ENCODE data around the gene SBK3. TPM values are rescaled to one million over a fixed set of nuclear protein-coding genes. Genes with fewer than 3 reads are reported as not detected.

The SBK3 gene
- polyA plus RNA-seq, 1 of the 3 experiments (the other 2 are of a cell fraction), result 0.03 TPM

DNA sequence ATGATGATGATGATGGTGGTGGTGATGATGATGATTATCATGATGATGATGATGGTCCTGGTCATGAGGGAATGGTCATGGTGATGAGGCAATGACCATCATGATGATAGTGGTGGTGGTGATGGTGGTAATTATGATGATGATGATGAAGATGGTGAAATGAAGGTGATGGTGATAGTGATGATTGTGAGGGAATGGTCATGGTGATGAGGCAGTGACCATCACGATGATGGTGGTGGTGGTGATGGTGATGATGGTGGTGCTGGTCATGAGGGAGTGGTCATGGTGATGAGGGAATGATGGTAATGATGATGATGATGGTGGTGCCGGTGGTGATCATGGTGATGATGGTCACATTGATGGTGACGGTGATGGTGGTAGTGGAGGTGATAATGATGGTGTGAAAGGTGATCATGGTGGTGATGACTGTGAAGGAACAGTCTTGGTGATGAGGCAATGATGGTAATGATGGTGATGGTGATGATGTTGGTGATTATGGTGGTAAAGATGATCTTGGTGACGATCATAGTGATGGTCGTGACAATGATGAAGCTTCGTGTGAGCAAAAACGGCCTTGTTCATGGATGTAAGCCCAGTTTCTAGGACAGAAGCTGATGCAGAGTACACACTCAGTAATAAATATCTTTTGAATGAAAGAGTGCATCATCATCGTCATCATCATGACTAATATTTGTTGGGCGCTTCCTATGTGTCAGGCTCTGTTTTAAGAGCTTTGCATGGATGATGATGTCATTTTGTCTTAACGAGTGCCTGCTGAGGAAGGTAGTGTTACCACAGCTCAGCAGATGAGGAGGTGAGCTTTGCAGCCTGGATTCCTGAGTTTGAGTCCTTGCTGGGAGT, 25.7 kb downstream of the SBK3 start:
- ChIA-PET POLR2A (no interaction called here), CTCF (interaction anchor here (0.8 to 1.3 kb wide), 5 partner anchors 15 to 359 kb away, joined by 3 to 5 read pairs (median 3); no protein-coding TSS in a partner anchor)
- H3K27ac ChIP-seq (ENCODE audit: low read depth in 2 of 2, low read length in 1 of 2), result peak overlapping the region in 1 of 2 experiments; percentile 37; a peak in 1 of 4 replicates
- H3K36me3 ChIP-seq (replicated peaks in 1 of 2; ENCODE audit: control insufficient read depth in 1 of 2, insufficient read depth in 2 of 2, low read length in 1 of 2), result no peaks in the 10 kb centered on the region
- H3K9ac ChIP-seq, result no peak overlapping the region
- no peak overlapping the region for H3K4me2 ChIP-seq
- H3K4me3 ChIP-seq (ENCODE audit: low read depth in 2 of 2, low read length in 1 of 2), result no peak overlapping the region
- TF ChIP-seq RXRA (IDR thresholded peaks at IDR 0.05; ENCODE audit: borderline replicate concordance, low read depth) (no peak), FOXM1 (IDR thresholded peaks at IDR 0.05; ENCODE audit: low read depth) (no peak), EP300 (IDR thresholded peaks at IDR 0.05; ENCODE audit: borderline replicate concordance in 1 of 2, low read depth in 1 of 2, low read length in 1 of 2) (no peak), FOXJ3 (CRISPR knock-in tag; IDR thresholded peaks at IDR 0.05) (no peak), POLR2AphosphoS5 (IDR thresholded peaks at IDR 0.05; ENCODE audit: low read depth, low read length) (no peak), CTCF (IDR thresholded peaks at IDR 0.05) (no peak), RAD21 (IDR thresholded peaks at IDR 0.05; ENCODE audit: low read length) (no peak), FOSL2 (IDR thresholded peaks at IDR 0.05; ENCODE audit: borderline replicate concordance, low read depth) (no peak; the same call in 1 of the 2 replicates), GABPA (IDR thresholded peaks at IDR 0.05; ENCODE audit: low read depth) (no peak), TEAD4 (IDR thresholded peaks at IDR 0.05; ENCODE audit: borderline replicate concordance, insufficient read depth) (no peak), MEF2A (IDR thresholded peaks at IDR 0.05; ENCODE audit: borderline replicate concordance, low read depth) (no peak), MXI1 (IDR thresholded peaks at IDR 0.05; ENCODE audit: low read depth, low read length) (no peak)
- TF ChIP-seq, protein P1, sequence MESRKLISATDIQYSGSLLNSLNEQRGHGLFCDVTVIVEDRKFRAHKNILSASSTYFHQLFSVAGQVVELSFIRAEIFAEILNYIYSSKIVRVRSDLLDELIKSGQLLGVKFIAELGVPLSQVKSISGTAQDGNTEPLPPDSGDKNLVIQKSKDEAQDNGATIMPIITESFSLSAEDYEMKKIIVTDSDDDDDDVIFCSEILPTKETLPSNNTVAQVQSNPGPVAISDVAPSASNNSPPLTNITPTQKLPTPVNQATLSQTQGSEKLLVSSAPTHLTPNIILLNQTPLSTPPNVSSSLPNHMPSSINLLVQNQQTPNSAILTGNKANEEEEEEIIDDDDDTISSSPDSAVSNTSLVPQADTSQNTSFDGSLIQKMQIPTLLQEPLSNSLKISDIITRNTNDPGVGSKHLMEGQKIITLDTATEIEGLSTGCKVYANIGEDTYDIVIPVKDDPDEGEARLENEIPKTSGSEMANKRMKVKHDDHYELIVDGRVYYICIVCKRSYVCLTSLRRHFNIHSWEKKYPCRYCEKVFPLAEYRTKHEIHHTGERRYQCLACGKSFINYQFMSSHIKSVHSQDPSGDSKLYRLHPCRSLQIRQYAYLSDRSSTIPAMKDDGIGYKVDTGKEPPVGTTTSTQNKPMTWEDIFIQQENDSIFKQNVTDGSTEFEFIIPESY (IDR thresholded peaks at IDR 0.05; ENCODE audit: borderline replicate concordance, low read depth), result no peak
- TF ChIP-seq, protein P2, sequence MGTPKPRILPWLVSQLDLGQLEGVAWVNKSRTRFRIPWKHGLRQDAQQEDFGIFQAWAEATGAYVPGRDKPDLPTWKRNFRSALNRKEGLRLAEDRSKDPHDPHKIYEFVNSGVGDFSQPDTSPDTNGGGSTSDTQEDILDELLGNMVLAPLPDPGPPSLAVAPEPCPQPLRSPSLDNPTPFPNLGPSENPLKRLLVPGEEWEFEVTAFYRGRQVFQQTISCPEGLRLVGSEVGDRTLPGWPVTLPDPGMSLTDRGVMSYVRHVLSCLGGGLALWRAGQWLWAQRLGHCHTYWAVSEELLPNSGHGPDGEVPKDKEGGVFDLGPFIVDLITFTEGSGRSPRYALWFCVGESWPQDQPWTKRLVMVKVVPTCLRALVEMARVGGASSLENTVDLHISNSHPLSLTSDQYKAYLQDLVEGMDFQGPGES (IDR thresholded peaks at IDR 0.05; ENCODE audit: low read depth, low read length), result no peak
- TF ChIP-seq, protein P3, sequence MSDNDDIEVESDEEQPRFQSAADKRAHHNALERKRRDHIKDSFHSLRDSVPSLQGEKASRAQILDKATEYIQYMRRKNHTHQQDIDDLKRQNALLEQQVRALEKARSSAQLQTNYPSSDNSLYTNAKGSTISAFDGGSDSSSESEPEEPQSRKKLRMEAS (IDR thresholded peaks at IDR 0.05; ENCODE audit: low read depth), result no peak
- TF ChIP-seq, protein P4, sequence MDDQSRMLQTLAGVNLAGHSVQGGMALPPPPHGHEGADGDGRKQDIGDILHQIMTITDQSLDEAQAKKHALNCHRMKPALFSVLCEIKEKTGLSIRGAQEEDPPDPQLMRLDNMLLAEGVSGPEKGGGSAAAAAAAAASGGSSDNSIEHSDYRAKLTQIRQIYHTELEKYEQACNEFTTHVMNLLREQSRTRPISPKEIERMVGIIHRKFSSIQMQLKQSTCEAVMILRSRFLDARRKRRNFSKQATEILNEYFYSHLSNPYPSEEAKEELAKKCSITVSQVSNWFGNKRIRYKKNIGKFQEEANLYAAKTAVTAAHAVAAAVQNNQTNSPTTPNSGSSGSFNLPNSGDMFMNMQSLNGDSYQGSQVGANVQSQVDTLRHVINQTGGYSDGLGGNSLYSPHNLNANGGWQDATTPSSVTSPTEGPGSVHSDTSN (IDR thresholded peaks at IDR 0.05), result no peak
- H3K9me2 ChIP-seq, result no peaks in the 10 kb centered on the region
- peaks cover 4% of the 10 kb centered on the region for H3F3A ChIP-seq (replicated peaks; ENCODE audit: insufficient read depth)
- H2AFZ ChIP-seq (ENCODE audit: low read depth), result no peak overlapping the region
- no peak for DNase-seq
- WGBS (ENCODE audit: low lambda C conversion rate), result 63% methylated on average over 10 of the region's 10 CpGs
- no peaks in the 10 kb centered on the region for H3K79me2 ChIP-seq (ENCODE audit: insufficient read depth)
- H3K9me3 ChIP-seq, result no peaks in the 10 kb centered on the region
- H4K20me1 ChIP-seq (ENCODE audit: insufficient read depth), result no peaks in the 10 kb centered on the region
- H3K27me3 ChIP-seq (ENCODE audit: insufficient read depth), result no peaks in the 10 kb centered on the region
- H3K4me1 ChIP-seq (ENCODE audit: control insufficient read depth in 1 of 2, insufficient read depth in 2 of 2, low read depth in 1 of 2, low read length in 1 of 2), result peaks cover 0 to 13% of the 10 kb centered on the region in 2 experiments; a peak in 1 of 4 replicates
